GM19324 (cell line): ENCODE measurements around the gene ODF4.

Experiments
- ATAC-seq: cut with Tn5 transposase; IDR thresholded peaks from one replicate; pipeline ENCODE4 v1.9.1; 2021; ENCODE audit warnings: mild to moderate bottlenecking, moderate library complexity; ENCODE audit not compliant: unreplicated experiment, low FRiP score

The ODF4 gene, protein sequence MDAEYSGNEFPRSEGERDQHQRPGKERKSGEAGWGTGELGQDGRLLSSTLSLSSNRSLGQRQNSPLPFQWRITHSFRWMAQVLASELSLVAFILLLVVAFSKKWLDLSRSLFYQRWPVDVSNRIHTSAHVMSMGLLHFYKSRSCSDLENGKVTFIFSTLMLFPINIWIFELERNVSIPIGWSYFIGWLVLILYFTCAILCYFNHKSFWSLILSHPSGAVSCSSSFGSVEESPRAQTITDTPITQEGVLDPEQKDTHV

DNA sequence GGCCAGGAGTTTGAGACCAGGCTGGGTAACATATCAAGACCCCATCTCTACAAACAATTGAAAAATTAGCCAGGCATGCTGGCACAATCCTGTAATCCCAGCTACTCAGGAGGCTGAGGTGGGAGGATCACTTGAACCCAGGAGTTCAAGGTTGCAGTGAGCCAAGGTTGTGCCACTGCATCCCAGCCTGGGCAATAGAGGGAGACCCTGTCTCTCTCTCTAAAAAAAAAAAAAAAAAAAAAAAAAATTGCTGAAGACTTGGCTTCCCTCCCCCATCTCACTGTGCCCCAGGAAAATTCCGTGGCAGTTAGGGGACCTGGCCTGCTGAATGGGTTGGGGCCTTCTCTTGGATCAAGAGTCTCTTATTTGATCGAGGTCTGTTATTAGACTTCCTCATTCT, at the start of gene ODF4:
Gene ODF4 (plus strand): TSS at position 301 of the 400 bp plus-strand sequence. CDS start 212 bp downstream, outside the sequence.
- no peak for ATAC-seq

DNA sequence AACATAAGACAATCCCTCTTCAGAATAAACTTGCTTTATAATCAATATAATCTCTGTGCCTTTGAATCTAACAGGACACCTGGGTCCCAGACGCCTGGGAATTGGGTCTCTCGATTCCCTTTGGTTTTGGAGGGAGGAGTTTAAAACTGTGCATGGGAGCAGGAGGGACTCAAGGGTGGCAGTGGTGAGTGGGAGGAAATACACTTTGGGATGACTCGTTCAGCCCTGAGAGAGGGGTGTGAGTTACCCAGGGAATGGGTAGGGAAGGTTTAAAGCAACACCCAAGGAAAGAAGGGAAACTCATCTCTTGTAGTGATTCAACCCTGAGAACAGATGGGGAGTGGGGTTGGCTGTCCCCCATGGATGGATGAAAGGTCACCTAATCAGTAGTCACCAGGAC, 49.6 kb upstream of the ODF4 start:
- no peak for ATAC-seq

DNA sequence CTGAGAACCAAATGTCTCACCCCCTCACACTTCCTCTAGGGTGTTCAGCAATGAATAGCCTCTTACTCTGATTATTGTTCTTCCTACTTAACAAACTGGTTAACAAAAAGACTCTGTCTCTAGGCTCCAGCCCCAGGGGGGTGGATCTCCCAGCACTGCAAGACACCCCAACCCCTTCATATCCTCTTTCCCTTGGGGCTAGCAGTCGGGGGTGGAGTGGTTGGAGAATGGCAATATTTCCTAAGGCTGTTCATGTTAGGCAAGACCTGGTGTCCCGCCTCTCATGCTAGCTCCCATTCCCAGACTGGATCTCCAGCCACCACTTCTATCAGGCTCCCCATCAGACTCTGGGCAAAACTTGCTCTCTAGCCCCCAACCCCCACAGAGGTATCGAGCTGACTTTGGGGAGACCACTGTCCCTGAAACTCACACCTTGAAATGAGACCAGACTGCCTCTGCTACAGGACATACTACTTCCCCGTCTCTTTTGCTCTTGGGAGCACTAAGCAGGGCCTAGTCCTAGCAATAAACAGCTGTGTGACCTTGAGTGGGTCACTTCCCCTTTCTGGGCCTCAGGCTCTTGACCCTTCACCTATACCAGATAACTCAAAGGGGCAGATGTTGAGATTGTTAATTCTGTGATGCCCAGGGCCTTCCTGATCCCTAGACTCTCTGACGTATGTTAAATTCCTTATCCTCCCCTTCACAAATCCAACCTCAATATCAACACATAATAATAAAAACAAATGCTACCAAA, 46.8 kb upstream of the ODF4 start:
- ATAC-seq, result no peak

DNA sequence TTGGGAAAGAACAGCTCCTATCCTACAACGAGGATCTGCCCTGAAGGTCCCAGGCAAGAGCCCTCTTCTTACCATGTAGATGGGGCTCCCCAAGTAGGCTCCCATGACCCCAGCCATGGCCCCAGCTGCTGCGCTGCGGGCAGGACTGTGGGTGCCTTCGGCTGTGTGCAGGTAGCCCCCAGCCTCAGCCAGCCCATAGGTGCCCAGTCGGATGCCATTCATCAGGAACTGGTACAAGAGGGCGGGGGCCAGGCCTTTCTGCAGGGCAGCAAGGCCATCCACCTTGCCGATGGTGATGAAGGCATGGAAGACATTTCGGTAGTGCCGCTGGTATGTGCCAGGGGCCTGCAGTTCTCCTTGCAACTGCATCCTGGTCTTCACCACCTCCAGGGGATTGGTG, 45.3 kb upstream of the ODF4 start:
- no peak for ATAC-seq

DNA sequence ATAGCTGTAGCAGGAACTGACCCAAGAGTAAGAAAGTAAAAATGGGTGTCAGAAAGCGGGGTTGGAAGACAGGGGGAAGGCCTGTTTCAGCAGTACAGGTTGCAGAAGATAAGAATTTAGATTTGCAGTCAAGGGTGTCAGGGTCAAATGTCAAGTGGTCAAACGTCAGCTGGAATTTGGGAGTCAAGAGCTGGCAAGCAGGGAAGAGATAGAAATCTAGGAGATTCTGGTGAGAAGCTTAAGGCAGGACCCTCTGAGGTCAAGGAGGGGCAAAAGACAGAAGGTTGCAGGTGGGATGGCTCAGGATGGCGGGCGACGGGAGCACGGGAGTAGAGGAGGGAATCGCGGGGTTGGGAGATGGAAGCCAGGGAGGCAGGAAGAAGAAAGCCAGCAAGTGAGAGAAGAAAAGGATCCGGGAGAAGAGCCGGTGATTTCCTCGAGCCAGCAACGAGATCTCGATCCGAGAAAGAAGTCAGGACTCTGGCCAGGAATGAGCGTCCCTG, 44.8 kb upstream of the ODF4 start:
- ATAC-seq, result no peak

DNA sequence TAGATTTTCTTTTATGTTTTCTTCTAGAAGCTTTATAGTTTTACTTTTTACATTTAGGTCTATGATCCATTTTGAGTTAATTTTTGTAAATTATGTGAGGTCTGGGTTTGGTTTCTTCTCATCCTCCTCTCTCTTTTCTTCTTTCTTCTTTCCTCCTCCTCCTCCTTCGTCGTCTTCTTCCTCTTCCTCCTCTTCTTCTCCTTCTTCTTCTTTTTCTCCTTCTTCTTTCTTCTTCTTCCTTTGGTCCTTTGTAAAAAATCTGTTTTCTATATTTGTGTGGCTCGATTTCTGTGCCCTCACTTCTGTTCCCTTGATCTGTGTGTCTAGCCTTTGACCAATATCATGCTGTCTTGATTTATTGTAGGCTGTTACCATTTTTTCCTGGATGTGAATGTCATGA, 39.4 kb upstream of the ODF4 start:
- ATAC-seq, result no peak

DNA sequence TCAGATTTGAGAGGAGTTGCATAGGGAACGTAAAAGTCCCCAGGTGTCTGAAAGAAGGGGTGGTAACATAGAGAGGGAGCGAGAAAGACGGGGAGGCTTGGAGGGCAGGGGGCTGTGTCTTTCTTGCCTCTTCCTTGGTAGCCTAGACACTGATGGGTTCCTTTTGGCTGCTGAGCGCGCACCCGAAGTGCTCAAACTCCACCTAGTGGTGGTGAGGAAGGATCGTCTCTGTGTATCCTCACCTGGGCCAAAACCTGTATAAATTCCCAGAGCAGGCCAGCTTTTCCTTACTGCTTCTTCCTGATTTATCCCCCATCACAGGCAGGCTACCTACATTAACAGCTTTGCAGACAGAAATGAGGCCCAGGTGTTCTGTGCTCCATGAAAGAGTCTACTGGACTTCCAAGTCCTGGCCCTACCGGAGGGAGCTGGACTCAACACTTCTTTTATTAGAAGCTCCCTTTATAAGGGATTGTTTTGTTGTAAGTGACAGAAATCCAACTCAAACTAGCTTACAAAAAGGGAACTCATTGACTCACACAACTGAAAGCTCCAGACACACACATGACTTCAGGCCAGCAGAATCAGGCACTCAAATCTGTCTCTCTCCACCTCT, 38.9 kb upstream of the ODF4 start:
- ATAC-seq, result no peak

DNA sequence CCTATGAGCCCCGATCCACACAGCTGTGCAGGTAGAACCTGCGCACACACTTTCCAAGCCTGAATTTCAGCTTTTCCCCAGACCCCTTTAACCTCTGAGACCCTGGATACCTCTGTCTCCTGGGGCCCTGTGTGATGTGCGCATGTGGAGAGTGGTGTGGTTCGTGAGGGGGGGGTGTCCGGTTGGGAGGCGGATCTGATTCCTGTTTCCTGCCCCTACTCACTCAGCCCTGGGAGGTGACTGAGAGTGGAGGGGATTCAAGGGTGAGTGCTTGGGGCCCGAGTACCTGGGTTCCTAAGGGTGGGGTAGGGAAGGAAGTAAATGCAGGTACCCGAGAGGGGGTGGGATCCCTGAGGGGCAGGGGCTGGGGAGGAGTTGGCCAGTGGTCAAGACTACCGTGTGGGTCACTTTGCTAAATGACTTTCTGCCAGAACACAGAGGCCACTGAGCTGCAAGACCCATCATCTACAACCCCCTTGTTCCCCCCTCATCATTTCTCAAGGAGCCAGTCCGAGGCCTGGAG, 29.0 kb upstream of the ODF4 start:
- no peak for ATAC-seq

DNA sequence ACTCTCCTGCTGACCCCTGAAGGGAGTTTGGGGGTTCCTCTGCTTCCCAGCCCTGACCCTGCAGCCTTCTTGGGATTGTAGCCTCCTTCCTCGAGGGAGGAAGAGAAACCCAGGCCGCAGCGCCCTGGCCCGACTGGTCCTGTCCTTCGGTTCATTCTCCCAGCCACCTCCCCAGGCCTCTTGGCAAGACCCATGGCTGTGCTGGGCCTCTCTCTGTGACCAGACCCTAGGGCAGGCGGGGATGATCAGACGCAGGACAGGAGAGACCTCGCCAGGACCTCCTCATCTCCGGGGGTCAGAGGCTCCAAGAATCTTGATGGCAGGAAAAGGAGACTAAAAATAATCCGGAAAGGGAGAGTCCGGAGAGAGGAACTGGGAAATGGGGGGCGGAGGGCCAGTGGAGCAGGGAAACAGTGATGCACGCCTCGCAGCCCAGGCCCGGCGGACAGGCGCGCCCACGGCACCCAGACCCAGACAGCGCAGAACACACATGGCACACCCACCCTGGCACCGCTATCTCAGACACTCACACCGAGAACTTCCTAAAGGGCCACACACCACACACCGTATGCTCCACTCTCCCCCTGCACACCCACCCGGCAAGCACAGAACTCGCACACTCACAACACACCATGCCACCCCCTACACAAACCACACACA, 28.4 kb upstream of the ODF4 start:
- no peak for ATAC-seq

DNA sequence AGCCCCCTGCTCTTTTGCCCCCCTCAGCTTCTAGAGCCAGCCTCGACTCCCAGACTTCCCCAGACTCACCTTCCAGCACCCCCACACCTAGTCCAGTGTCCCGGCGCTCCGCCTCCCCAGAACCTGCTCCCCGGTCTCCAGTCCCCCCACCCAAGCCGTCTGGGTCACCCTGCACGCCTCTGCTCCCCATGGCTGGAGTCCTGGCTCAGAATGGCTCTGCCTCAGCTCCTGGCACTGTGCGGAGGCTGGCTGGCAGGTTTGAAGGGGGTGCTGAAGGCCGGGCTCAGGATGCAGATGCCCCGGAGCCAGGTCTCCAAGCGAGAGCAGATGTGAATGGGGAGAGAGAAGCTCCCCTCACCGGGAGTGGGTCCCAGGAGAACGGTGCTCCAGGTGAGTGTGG, 27.4 kb upstream of the ODF4 start:
- ATAC-seq, result no peak

DNA sequence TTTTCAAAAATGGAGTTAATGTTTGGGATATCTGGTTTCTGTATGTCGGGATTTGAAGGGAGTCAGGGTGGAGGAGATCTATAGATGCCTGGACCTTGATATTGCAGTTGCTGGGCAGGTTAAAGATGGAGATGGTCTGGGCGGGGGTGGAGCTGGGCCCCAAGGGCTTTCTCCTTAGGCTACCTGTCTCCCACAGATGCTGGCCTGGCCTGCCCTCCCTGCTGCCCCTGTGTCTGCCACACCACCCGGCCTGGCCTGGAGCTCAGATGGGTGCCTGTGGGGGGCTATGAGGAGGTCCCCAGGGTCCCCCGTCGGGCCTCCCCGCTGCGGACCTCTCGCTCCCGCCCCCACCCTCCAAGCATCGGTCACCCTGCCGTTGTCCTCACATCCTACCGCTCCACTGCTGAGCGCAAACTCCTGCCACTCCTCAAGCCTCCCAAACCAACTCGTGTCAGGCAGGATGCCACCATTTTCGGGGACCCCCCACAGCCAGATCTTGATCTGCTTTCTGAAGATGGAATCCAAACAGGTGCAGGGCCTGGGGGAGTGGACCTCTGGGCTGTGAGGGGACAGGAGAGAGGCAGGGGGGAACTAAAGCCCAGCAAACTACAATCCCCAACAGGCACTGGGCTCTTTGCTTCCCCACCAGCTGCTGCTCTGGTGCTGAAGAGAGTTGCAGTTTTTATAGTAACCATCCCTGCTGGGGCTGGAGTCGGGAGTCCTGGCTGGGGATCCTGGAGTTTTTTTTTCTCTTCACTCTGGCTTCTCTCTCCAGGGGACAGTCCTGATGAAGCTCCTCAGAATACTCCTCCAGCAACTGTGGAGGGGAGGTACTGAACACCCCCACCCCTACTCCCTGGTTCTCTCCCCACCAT, 26.7 kb upstream of the ODF4 start:
- no peak for ATAC-seq

DNA sequence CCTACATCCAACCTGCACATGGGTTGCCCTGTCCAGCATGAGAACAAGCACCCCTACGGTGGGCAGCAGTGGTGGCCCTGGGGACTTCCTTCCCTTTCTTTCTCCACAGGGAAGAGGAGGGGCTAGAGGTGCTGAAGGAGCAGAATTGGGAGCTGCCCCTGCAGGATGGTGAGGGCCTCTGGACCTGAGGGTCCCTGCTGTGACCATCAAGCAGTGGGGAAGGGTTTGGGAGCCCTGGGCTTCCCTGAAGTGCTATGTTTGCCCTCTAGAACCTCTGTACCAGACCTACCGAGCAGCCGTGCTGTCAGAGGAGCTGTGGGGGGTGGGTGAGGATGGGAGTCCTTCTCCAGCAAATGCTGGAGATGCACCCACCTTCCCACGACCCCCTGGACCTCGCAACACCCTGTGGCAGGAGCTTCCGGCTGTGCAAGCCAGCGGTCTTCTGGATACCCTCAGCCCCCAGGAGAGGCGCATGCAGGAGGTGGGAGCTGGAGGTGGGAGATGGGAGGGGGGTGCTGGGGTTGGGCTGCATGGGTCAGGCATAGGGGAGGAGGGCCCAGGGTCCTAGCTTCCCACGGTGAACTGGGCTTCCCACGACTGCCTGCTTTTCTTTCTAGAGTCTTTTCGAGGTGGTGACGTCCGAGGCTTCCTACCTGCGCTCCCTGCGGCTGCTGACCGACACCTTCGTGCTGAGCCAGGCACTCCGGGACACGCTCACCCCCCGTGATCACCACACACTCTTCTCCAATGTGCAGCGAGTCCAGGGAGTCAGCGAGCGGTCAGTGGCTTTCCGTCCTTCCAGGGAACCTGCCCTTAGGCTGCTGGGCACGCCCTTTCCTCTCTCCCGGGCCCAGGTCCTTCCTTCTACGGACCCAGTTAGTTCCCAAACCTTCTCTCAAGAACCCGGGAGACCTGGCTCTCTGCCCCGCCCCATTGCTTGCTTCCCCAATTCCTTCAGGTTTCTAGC, 24.6 kb upstream of the ODF4 start:
- no peak for ATAC-seq

DNA sequence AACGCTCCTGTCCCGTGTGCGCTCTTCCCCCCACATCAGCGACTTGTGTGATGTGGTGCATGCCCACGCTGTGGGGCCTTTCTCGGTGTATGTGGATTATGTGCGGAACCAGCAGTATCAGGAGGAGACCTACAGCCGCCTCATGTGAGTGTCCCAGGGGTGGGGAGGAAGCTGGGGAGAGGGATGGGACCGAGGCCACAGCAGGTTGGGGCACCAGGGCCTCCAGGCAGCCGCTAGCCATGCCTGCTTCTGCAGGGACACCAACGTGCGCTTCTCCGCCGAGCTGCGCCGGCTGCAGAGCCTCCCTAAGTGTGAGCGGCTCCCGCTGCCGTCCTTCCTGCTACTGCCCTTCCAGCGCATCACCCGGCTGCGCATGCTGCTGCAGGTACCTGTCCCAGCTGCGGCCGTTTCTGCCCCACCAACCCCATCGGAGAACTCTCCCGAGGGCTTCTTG, 23.8 kb upstream of the ODF4 start:
- no peak for ATAC-seq

DNA sequence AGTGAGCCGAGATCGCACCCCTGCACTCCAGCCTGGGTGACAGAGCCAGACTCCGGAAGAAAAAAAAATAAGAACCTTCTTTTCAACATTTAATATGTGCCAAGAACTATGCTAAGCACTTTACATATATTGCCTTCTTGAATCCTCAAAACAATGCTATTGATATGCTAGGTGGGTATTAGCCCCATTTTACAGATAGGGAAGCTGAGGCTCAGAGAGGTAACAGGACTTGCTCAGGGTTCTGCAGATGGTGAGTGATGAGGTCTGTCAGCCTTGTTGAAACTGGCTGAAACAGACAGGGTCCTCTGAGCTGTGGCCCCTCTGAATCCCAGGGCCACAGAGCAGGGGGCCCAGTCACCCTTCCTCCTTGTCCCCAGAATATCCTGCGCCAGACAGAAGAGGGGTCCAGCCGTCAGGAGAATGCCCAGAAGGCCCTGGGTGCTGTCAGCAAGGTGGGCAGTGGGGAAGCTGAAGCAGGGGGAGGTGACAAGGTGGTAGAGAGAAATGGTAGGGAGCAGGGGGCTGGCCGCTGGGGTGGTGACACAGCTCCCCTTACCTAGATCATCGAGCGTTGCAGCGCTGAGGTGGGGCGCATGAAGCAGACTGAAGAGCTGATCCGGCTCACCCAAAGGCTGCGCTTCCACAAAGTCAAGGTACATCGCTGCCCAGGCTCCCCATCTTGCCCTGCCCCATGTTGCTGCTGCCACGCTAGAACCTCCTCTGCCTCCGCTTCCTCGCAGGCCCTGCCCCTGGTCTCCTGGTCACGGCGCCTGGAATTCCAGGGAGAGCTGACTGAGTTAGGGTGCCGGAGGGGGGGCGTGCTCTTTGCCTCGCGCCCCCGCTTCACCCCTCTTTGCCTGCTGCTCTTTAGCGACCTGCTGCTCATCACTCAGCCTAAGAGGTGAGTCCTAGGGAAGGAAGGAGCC, 21.4 kb upstream of the ODF4 start:
- ATAC-seq, result no peak

DNA sequence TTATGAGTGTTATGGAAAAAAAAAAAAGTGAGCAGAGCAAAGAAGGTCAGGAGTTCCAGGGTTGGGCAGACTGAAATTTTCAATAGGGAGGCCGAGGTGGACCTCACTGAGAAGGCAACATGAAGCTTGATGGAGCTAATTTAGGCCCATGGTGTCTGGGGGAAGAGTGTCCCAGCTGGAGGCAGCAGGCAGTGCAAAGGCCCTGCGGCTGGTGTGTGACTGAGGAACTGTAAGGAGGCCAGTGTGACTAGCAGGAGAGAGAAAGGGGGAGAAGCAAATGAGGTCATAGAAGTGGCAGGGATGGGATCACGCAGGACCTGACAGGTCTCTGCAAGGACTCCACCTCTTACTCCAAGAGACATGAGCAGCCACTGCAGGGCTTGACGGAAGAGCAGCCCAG, 19.4 kb upstream of the ODF4 start:
- no peak for ATAC-seq

DNA sequence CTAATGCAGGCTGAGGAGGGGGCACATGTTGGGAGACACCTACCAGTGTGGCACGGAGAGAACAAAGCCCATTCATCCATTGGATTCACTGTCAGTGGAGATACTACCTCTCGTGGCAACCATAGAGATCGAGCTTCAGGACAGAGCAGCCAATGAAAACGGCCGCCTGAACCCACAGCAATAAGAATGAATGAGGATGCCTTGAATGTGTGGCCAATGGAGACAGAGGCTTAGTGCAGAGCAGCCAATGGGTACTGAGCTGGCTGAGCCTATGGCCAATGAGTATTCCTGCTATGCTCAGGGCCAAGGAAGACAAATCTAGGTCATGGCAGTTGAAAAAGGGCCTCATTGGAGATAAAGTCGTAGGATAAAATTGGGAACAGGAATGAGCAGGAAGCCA, 18.6 kb upstream of the ODF4 start:
- ATAC-seq, result no peak

DNA sequence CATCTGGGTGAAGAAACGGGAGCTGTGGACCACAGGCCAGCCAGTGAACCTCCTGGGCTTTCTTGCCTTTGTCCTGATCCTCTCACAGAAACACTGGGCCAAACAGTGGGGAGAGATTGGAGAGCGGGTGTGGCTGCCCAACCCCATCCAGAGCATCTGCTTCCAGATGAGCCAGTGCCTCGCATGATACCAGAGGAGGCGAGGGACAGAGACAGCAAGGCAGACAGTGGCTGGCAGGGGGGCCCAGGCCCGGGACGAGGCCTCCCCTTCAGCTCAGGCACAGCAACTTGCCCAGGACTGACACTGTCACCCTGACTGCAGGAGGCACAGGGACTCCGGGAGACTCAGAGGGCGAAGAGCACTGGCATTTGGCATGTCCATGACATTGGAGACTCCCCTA, 17.6 kb upstream of the ODF4 start:
- ATAC-seq, result no peak

DNA sequence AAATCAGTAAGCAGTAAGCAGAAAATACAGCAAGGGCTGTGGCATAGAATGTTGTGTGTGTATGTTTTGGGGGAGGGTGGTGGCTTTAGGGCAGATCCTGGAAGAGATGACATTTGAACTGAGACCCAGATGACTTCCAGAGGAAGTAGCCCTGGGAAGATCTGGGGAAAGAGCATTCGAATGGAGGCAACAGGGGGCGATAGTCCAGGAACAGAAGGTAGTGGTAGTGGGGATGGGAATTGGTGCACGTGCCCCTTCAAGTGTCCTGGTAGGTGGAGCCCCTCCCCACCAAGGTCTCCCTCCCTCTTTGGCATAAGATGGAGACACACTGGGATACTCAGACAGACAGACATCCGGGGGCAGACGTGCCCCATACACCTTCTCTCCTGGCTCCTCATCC, 15.5 kb upstream of the ODF4 start:
- no peak for ATAC-seq
